NCI-H510A (cell line): ENCODE data around the gene TOGARAM1.
"Not testable (repeated sequence)": the region's sequence is repeated elsewhere in the genome, so short reads cannot be mapped to it uniquely, and the experiment has no call there.

Experiments used
- DNase-seq: peaks from one replicate; lab custom pipeline; 2025; lab: John Stamatoyannopoulos, UW

TOGARAM1 gene

GRCh38 chr14:45044638-45045037 lies 82.6 kb downstream of the TOGARAM1 start:
- no peak for DNase-seq

DNA sequence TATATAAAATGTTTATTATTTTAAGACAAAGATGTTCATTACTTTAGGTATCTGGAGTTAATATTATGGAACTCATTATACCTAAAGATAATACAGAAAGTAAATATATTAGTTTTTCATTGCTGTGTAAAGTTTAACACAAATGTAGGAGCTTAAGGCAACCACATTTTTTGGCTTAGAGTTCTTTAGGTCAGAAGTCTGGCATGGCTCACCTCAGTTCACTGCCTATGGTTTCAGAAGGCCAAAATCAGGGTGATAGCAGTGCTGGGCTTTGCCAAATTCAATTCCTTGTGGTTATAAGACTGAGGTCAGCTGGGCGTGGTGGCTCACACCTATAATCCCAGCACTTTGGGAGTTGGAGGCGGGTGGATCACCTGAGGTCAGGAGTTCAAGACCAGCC lies 86.4 kb downstream of the TOGARAM1 start:
- no peak for DNase-seq

DNA sequence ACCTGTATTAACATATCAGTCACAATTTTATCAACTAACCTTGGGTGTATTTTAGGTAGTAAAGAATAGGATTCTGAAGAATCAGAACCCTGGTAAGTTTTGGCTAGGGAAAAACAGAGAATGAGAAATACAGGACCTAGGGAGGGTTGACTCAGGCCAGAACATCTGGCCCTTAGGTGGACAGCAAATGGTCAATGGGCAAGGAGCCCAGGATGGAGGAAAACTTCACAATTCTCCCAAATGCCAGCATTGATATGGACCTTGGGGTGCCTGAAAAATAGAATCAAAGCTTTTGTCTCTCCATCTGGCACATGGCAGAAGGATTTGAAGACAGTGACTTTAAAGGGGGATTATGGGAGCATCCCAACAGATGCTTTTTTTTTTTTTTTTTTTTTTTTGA lies 89.2 kb downstream of the TOGARAM1 start:
- DNase-seq = no peak

GRCh38 chr14:45051896-45052295 lies 89.9 kb downstream of the TOGARAM1 start:
- no peak for DNase-seq

DNA sequence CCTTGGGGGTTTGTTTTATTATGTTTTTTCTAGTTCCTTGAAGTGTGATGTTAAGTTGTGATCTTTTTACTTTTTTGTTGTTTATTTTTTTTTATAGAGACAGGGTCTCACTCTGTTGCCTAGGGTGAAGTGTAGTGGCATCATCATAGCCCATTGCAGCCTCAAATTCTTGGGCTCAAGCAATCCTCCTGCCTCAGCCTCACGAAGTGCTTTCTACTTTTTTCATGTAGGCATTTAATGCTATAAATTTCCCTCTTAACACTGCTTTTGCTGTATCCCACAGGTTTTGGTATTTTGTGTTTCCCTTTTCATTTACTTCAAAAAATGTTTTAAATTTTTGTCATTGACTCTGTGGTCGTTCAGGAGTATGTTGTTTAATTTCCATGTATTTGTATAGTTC lies 95.4 kb downstream of the TOGARAM1 start:
- no peak for DNase-seq

DNA sequence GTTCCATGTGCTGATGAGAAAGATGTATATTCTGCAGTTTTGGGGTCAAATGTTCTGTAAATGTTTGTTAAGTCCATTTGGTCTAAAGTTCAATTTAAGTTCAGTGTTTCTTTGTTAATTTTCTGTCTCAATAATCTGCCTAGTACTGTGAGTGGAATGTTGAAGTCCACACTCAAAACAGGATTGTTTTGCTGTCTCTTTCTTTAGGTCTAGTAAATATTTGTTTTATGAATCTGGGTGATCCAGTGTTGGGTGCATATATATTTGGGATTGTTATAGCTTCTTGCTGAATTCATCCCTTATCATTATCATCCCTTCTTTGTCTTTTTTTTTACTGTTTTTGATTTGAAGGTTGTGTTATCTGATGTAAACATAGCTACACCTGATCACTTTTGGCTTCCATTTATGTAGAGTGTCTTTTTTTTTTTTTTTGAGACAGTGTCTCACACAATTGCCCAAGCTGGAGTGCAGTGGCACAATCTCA lies 95.9 kb downstream of the TOGARAM1 start:
- no peak for DNase-seq

GRCh38 chr14:45060551-45060950 lies 98.6 kb downstream of the TOGARAM1 start:
- no peak for DNase-seq

GRCh38 chr14:45065540-45065939 lies 103.5 kb downstream of the TOGARAM1 start:
- DNase-seq = no peak

- DNase-seq = no peak
Observed at GRCh38 chr14:45065956-45066355, 104.0 kb downstream of the TOGARAM1 start.

DNA sequence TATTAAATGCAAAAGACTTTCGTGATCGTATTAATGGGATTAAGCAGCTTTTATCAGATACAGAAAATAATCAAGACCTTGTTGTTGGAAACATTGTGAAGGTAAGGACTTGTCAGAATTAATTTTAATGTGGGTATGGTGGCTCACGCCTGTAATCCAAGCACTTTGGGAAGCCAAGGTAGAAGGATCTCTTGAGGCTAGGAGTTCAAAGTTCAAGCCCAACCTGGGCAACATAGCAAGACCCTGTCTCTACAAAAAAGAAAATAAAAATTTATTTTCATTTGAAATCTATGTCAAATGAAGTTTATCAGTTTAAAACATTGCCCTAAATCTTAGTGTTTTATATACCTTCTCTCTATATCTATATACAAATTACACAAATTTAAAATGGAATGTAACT lies 104.7 kb downstream of the TOGARAM1 start:
- no peak for DNase-seq

DNA sequence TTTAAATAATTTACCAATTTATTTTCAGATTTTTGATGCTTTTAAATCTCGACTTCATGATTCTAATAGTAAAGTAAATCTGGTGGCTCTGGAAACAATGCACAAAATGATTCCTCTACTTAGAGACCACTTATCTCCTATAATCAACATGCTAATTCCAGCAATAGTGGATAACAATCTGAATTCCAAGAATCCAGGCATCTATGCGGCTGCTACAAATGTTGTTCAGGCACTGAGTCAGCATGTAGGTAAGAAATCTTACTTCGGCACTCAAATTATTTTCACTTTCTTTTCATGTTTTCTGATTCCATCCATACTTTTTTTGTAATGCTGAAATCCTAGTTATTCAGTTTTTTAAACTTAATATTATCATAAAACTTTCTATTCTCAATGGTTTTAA lies 106.4 kb downstream of the TOGARAM1 start:
- no peak for DNase-seq

- DNase-seq = no peak
Observed at GRCh38 chr14:45070215-45070614, 108.2 kb downstream of the TOGARAM1 start.

- no peak for DNase-seq
Observed at GRCh38 chr14:45072126-45072525, 110.1 kb downstream of the TOGARAM1 start.

GRCh38 chr14:45073231-45073879 lies 111.4 kb downstream of the TOGARAM1 start:
- no peak for DNase-seq

GRCh38 chr14:45078323-45078722 lies 116.3 kb downstream of the TOGARAM1 start:
- no peak for DNase-seq

DNA sequence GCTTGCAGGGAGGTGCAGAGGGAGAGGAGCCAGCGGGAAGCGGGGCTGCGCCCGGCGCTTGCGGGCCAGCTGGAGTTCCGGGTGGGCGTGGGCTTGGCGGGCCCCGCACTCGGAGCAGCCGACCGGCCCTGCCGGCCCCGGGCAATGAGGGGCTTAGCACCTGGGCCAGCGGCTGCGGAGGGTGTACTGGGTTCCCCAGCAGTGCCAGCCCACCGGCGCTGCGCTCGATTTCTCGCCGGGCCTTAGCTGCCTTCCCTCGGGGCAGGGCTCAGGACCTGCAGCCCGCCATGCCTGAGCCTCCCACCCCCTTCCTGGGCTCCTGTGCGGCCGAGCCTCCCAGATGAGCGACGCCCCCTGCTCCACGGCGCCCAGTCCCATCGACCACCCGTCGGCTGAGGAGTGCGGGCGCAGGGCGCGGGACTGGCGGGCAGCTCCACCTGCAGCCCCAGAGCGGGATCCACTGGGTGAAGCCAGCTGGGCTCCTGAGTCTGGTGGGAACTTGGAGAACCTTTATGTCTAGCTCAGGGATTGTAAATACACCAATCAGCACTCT lies 118.5 kb downstream of the TOGARAM1 start:
- not testable (repeated sequence) for DNase-seq

GRCh38 chr14:45081096-45081495 lies 119.1 kb downstream of the TOGARAM1 start:
- DNase-seq = not testable (repeated sequence)

DNA sequence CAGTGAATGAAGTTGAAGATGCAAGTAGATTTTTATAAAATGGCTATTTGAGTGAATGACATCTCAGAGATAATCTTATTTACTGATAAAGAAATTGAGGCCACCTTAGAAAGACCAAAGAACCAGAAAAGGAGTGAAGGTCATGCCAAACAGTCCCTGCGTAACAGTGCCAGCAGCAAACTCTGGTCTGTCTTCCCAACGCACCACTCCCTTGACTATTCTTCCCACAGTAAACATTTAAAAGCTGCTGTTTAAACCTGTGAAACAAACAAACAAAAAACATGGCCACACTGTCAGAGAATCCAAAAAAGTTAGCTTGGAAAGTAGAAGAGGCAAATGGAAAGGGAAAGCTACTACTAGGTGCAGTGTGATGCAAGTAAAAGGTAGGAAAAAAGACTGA lies 120.4 kb downstream of the TOGARAM1 start:
- DNase-seq = no peak

GRCh38 chr14:45083617-45083975 lies 121.6 kb downstream of the TOGARAM1 start:
- DNase-seq = no peak

- DNase-seq = peak; percentile 88
Observed at GRCh38 chr14:45083976-45084722, 122.2 kb downstream of the TOGARAM1 start, which contains the start of gene PRPF39. PRPF39 (plus strand) TSS chr14:45084116; CDS start chr14:45095240, 11,124 bp downstream.

DNA sequence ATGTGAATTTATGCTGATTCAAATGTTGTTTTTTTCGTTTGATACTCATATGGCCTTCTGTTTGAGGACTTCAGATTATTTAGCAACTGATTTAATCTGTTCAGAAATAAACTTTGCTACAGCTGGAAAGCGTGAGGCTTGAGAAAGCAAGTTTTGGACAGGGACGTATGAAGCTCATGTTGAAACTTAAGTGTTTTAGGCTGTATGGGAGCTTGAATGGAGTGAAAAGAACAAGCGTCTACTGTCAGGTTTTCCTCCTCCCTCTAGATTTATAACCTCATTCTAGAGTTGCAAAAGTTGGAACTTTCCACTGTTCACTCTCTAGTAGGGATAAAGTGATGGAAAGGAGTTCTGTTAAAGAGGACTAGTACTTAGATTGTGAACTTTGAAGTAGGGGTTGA lies 123.0 kb downstream of the TOGARAM1 start:
- no peak for DNase-seq

- DNase-seq = no peak
Observed at GRCh38 chr14:45089813-45090212, 127.8 kb downstream of the TOGARAM1 start.

DNA sequence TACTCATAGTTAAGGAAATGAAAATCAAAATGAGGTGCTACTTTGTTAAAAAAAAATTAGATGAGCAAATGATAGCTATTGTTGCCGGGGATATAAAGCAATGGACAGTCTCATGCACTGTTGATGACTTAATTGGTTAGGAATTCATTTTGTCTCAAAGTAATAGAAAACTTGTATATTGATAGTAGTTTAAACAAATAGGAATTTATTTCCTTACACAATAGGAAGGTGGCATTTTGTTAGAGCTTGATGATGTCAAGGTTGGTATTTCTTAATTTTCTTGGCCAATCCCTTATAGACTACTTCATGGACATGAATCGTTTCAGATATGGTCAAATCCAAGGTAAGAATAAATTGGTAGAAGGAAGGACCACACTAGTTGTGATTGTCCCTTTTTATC lies 129.7 kb downstream of the TOGARAM1 start:
- no peak for DNase-seq
